HEK293 (cell line): ENCODE results near the gene RECK.

Source experiments
- CTCF ChIA-PET: fragments of 350-600 bp; formaldehyde crosslinking; extraction: SDS; loops from one replicate; lab custom pipeline; 2021; ENCODE audit warnings: antibody characterized with exemption; lab: Yijun Ruan, JAX
- POLR2A ChIA-PET: fragments of 300-600 bp; formaldehyde crosslinking; extraction: SDS; loops from one replicate; lab custom pipeline; 2020; ENCODE audit warnings: antibody characterized with exemption, inconsistent platforms; lab: Yijun Ruan, JAX
- H3K27ac ChIP-seq: fragments of 200-500 bp; sonication (Bioruptor generic); 2 replicates; pipeline ENCODE4 v1.5.1; 2014; ENCODE audit warnings: low read depth, low read length, control low read depth, inconsistent platforms; ENCODE audit errors: extremely low read depth
- H3K36me3 ChIP-seq, 2 experiments: fragments of 200-500 bp in 1 of 2; sonication (Bioruptor generic) in 1 of 2; 1 replicate in 1 of 2; 2 replicates in 1 of 2; pipeline ENCODE4 v1.5.1; 2014 to 2017; ENCODE audit warnings: inconsistent platforms in 2 of 2, low read length in 2 of 2; ENCODE audit not compliant: control insufficient read depth in 2 of 2, insufficient read depth in 1 of 2
- H3K4me1 ChIP-seq: fragments of 200-500 bp; sonication (Bioruptor generic); 2 replicates; pipeline ENCODE4 v1.5.1; 2014; ENCODE audit warnings: mild to moderate bottlenecking, low read length, inconsistent platforms; ENCODE audit not compliant: control insufficient read depth, insufficient read depth
- H3K4me3 ChIP-seq: 2 replicates; pipeline ENCODE4 v1.5.1; 2011; ENCODE audit warnings: low read depth, mild to moderate bottlenecking, control low read depth, low read length, moderate library complexity
- H3K9me3 ChIP-seq: fragments of 200-500 bp; sonication (Bioruptor generic); 2 replicates; pipeline ENCODE4 v1.5.1; 2014; ENCODE audit warnings: low read depth, low read length, inconsistent platforms; ENCODE audit not compliant: control insufficient read depth, insufficient read depth
- EGR2 ChIP-seq: fragments of 450-650 bp; formaldehyde crosslinking; IDR thresholded peaks from 2 replicates; pipeline ENCODE4 v1.5.1; 2016; ENCODE audit warnings: low read depth, missing biosample characterization, missing genetic modification characterization
- GFI1B ChIP-seq: fragments of 450-650 bp; formaldehyde crosslinking; IDR thresholded peaks from 2 replicates; pipeline ENCODE4 v1.5.1; 2016; ENCODE audit warnings: missing biosample characterization, missing genetic modification characterization
- GLIS2 ChIP-seq: fragments of 450-650 bp; formaldehyde crosslinking; IDR thresholded peaks from 2 replicates; pipeline ENCODE4 v1.5.1; 2016; ENCODE audit warnings: missing biosample characterization, missing genetic modification characterization
- KLF7 ChIP-seq: fragments of 450-650 bp; formaldehyde crosslinking; IDR thresholded peaks from 2 replicates; pipeline ENCODE4 v1.5.1; 2016; ENCODE audit warnings: missing biosample characterization, missing genetic modification characterization, borderline replicate concordance
- KLF9 ChIP-seq: fragments of 450-650 bp; formaldehyde crosslinking; IDR thresholded peaks from 2 replicates; pipeline ENCODE4 v1.5.1; 2016; ENCODE audit warnings: missing biosample characterization, missing genetic modification characterization, low read depth
- MZF1 ChIP-seq: fragments of 450-650 bp; formaldehyde crosslinking; IDR thresholded peaks from 2 replicates; pipeline ENCODE4 v1.5.1; 2017; ENCODE audit warnings: missing biosample characterization, missing genetic modification characterization, borderline replicate concordance
- PBX3 ChIP-seq: sonication (generic); formaldehyde crosslinking; IDR thresholded peaks from 2 replicates; pipeline ENCODE4 v1.8.1; 2022; ENCODE audit warnings: mild to moderate bottlenecking, moderate library complexity, missing genetic modification reagents
- REPIN1 ChIP-seq: fragments of 450-650 bp; formaldehyde crosslinking; IDR thresholded peaks from 2 replicates; pipeline ENCODE4 v1.5.1; 2017; ENCODE audit warnings: missing biosample characterization, missing genetic modification characterization, low read depth
- SP2 ChIP-seq: fragments of 450-650 bp; formaldehyde crosslinking; IDR thresholded peaks from 2 replicates; pipeline ENCODE4 v1.5.1; 2016; ENCODE audit warnings: missing biosample characterization, missing genetic modification characterization
- YY2 ChIP-seq: fragments of 450-650 bp; formaldehyde crosslinking; IDR thresholded peaks from 2 replicates; pipeline ENCODE4 v1.5.1; 2016; ENCODE audit warnings: missing biosample characterization, missing genetic modification characterization
- ZBTB17 ChIP-seq: fragments of 450-650 bp; formaldehyde crosslinking; IDR thresholded peaks from 2 replicates; pipeline ENCODE4 v1.5.1; 2016; ENCODE audit warnings: missing biosample characterization, missing genetic modification characterization
- ZBTB21 ChIP-seq: fragments of 450-650 bp; formaldehyde crosslinking; IDR thresholded peaks from 2 replicates; pipeline ENCODE4 v1.5.1; 2017; ENCODE audit warnings: missing biosample characterization, missing genetic modification characterization
- ZNF132 ChIP-seq: fragments of 450-650 bp; formaldehyde crosslinking; IDR thresholded peaks from 2 replicates; pipeline ENCODE4 v1.5.1; 2017; ENCODE audit warnings: missing biosample characterization, missing genetic modification characterization, borderline replicate concordance
- ZNF133 ChIP-seq: fragments of 450-650 bp; formaldehyde crosslinking; IDR thresholded peaks from 2 replicates; pipeline ENCODE4 v1.5.1; 2016; ENCODE audit warnings: missing biosample characterization, missing genetic modification characterization
- ZNF211 ChIP-seq: fragments of 450-650 bp; formaldehyde crosslinking; IDR thresholded peaks from 2 replicates; pipeline ENCODE4 v1.5.1; 2016; ENCODE audit warnings: low read depth, missing biosample characterization, missing genetic modification characterization
- ZNF416 ChIP-seq: fragments of 450-650 bp; formaldehyde crosslinking; IDR thresholded peaks from 2 replicates; pipeline ENCODE4 v1.5.1; 2016; ENCODE audit warnings: missing biosample characterization, missing genetic modification characterization
- ZNF426 ChIP-seq: fragments of 450-650 bp; formaldehyde crosslinking; IDR thresholded peaks from 2 replicates; pipeline ENCODE4 v1.5.1; 2017; ENCODE audit warnings: missing biosample characterization, missing genetic modification characterization, mild to moderate bottlenecking, inconsistent platforms, moderate library complexity
- ZNF449 ChIP-seq: fragments of 450-650 bp; formaldehyde crosslinking; IDR thresholded peaks from 2 replicates; pipeline ENCODE4 v1.5.1; 2017; ENCODE audit warnings: missing biosample characterization, mild to moderate bottlenecking, missing genetic modification characterization, moderate library complexity
- ZNF600 ChIP-seq: fragments of 450-650 bp; formaldehyde crosslinking; IDR thresholded peaks from 2 replicates; pipeline ENCODE4 v1.5.1; 2016; ENCODE audit warnings: missing biosample characterization, missing genetic modification characterization
- ZNF610 ChIP-seq: fragments of 450-650 bp; formaldehyde crosslinking; IDR thresholded peaks from 2 replicates; pipeline ENCODE4 v1.5.1; 2016; ENCODE audit warnings: missing biosample characterization, missing genetic modification characterization, borderline replicate concordance
- ZNF623 ChIP-seq: fragments of 450-650 bp; formaldehyde crosslinking; IDR thresholded peaks from 2 replicates; pipeline ENCODE4 v1.5.1; 2016; ENCODE audit warnings: missing biosample characterization, missing genetic modification characterization
- ZNF626 ChIP-seq: fragments of 450-650 bp; sonication (Bioruptor Pico); formaldehyde crosslinking; IDR thresholded peaks from 2 replicates; pipeline ENCODE4 v1.5.1; 2018; ENCODE audit warnings: missing biosample characterization, missing genetic modification characterization, inconsistent platforms
- ZNF843 ChIP-seq: fragments of 450-650 bp; formaldehyde crosslinking; IDR thresholded peaks from 2 replicates; pipeline ENCODE4 v1.5.1; 2016; ENCODE audit warnings: missing biosample characterization, missing genetic modification characterization
- TF ChIP-seq, protein P1 (sequence below): fragments of 450-650 bp; formaldehyde crosslinking; IDR thresholded peaks from 2 replicates; pipeline ENCODE4 v1.5.1; 2016; ENCODE audit warnings: missing biosample characterization, missing genetic modification characterization
- TF ChIP-seq, protein P2 (sequence below): fragments of 450-650 bp; formaldehyde crosslinking; IDR thresholded peaks from 2 replicates; pipeline ENCODE4 v1.5.1; 2016; ENCODE audit warnings: missing biosample characterization, missing genetic modification characterization, borderline replicate concordance

RECK gene

DNA sequence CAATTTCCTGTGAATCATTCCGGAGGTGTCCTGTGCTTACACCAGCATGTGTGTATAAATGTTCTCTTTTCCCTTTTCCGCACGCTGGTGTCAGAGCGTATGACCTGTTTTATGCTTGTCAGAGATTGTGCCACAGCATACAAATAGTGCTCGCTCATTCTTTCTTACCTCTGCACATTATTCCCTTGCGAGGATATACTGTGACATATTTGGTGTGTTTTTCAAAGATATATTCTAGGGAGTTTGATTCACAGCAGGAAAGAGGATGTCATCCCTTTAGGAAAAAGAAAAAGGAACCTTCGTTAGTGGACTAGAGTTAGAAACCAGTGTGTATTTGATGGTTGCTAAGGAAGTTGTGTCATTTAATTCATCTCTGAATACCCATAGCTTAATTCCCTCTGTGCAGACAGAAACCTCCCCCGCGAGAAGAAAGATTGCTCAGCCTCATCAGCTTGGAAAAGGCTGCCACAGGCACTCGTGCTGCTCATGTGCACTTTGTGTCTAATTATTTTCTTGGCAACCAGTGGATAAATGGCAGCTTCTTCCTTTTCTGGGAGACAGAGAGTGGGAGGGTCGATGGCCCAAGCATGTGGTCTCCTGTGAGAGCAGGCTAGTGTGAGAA, 117.7 kb downstream of the RECK start:
- CTCF ChIA-PET, result interaction anchor here (0.6 to 3.9 kb wide), 2 partner anchors 11 to 253 kb away, joined by 4 to 22 read pairs; no protein-coding TSS in a partner anchor
- H3K4me3 ChIP-seq, result no peak overlapping the region
- POLR2A ChIA-PET, result interaction anchor here (0.6 to 1.6 kb wide), 3 partner anchors 9 to 45 kb away, joined by 3 to 5 read pairs (median 4); no protein-coding TSS in a partner anchor
- no peaks in the 10 kb centered on the region; the same call in 1 of the 2 replicates for H3K4me1 ChIP-seq
- no peaks in the 10 kb centered on the region for H3K36me3 ChIP-seq
- no peak overlapping the region for H3K27ac ChIP-seq
- no peak for TF ChIP-seq KLF7 (tag by site-specific recombination)
- TF ChIP-seq ZNF610, result no peak
- no peak for TF ChIP-seq ZNF449
- no peak for TF ChIP-seq ZNF623
- no peak for TF ChIP-seq MZF1
- TF ChIP-seq, protein P1, sequence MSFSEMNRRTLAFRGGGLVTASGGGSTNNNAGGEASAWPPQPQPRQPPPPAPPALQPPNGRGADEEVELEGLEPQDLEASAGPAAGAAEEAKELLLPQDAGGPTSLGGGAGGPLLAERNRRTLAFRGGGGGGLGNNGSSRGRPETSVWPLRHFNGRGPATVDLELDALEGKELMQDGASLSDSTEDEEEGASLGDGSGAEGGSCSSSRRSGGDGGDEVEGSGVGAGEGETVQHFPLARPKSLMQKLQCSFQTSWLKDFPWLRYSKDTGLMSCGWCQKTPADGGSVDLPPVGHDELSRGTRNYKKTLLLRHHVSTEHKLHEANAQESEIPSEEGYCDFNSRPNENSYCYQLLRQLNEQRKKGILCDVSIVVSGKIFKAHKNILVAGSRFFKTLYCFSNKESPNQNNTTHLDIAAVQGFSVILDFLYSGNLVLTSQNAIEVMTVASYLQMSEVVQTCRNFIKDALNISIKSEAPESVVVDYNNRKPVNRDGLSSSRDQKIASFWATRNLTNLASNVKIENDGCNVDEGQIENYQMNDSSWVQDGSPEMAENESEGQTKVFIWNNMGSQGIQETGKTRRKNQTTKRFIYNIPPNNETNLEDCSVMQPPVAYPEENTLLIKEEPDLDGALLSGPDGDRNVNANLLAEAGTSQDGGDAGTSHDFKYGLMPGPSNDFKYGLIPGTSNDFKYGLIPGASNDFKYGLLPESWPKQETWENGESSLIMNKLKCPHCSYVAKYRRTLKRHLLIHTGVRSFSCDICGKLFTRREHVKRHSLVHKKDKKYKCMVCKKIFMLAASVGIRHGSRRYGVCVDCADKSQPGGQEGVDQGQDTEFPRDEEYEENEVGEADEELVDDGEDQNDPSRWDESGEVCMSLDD (tag by site-specific recombination), result no peak
- TF ChIP-seq REPIN1, result no peak
- no peaks in the 10 kb centered on the region for H3K9me3 ChIP-seq

GRCh38 chr9:36156116-36156515, 119.4 kb downstream of the RECK start:
- POLR2A ChIA-PET, result no interaction called here
- H3K4me1 ChIP-seq, result no peaks in the 10 kb centered on the region; the same call in 1 of the 2 replicates
- H3K27ac ChIP-seq, result no peak overlapping the region
- no peak for TF ChIP-seq EGR2 (tag by site-specific recombination)
- TF ChIP-seq ZNF600, result no peak
- no peak for TF ChIP-seq SP2 (tag by site-specific recombination)
- TF ChIP-seq PBX3 (CRISPR knock-in tag), result no peak
- no peak for TF ChIP-seq ZBTB17
- no peak for TF ChIP-seq ZBTB21 (tag by site-specific recombination)
- no peak for TF ChIP-seq ZNF211
- no peak for TF ChIP-seq ZNF133 (tag by site-specific recombination)
- no peak for TF ChIP-seq ZNF416 (tag by site-specific recombination)
- no peak for TF ChIP-seq ZNF426 (tag by site-specific recombination)
- TF ChIP-seq, protein P2, sequence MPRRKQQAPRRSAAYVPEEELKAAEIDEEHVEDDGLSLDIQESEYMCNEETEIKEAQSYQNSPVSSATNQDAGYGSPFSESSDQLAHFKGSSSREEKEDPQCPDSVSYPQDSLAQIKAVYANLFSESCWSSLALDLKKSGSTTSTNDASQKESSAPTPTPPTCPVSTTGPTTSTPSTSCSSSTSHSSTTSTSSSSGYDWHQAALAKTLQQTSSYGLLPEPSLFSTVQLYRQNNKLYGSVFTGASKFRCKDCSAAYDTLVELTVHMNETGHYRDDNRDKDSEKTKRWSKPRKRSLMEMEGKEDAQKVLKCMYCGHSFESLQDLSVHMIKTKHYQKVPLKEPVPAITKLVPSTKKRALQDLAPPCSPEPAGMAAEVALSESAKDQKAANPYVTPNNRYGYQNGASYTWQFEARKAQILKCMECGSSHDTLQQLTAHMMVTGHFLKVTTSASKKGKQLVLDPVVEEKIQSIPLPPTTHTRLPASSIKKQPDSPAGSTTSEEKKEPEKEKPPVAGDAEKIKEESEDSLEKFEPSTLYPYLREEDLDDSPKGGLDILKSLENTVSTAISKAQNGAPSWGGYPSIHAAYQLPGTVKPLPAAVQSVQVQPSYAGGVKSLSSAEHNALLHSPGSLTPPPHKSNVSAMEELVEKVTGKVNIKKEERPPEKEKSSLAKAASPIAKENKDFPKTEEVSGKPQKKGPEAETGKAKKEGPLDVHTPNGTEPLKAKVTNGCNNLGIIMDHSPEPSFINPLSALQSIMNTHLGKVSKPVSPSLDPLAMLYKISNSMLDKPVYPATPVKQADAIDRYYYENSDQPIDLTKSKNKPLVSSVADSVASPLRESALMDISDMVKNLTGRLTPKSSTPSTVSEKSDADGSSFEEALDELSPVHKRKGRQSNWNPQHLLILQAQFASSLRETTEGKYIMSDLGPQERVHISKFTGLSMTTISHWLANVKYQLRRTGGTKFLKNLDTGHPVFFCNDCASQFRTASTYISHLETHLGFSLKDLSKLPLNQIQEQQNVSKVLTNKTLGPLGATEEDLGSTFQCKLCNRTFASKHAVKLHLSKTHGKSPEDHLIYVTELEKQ (tag by site-specific recombination), result no peak
- no peak for TF ChIP-seq KLF9
- TF ChIP-seq GLIS2 (tag by site-specific recombination), result no peak
- no peak for TF ChIP-seq ZNF843 (tag by site-specific recombination)
- no peak for TF ChIP-seq ZNF626 (tag by site-specific recombination)
- TF ChIP-seq GFI1B (tag by site-specific recombination), result no peak
- TF ChIP-seq YY2 (tag by site-specific recombination), result no peak
- TF ChIP-seq ZNF132 (tag by site-specific recombination), result no peak
- TF ChIP-seq, all 188 proteins: peak for 0
- Histone ChIP-seq H3K9me3 (no peaks in the 10 kb centered on the region), H3K36me3 (no peaks in the 10 kb centered on the region), H3K4me3 (no peak overlapping the region)
- CTCF ChIA-PET, result interaction anchor here (3.9 kb wide), 1 partner anchor 9 kb away, joined by 22 read pairs; no protein-coding TSS in a partner anchor
